Measurements from ENCODE around the gene EVA1C.

DNA sequence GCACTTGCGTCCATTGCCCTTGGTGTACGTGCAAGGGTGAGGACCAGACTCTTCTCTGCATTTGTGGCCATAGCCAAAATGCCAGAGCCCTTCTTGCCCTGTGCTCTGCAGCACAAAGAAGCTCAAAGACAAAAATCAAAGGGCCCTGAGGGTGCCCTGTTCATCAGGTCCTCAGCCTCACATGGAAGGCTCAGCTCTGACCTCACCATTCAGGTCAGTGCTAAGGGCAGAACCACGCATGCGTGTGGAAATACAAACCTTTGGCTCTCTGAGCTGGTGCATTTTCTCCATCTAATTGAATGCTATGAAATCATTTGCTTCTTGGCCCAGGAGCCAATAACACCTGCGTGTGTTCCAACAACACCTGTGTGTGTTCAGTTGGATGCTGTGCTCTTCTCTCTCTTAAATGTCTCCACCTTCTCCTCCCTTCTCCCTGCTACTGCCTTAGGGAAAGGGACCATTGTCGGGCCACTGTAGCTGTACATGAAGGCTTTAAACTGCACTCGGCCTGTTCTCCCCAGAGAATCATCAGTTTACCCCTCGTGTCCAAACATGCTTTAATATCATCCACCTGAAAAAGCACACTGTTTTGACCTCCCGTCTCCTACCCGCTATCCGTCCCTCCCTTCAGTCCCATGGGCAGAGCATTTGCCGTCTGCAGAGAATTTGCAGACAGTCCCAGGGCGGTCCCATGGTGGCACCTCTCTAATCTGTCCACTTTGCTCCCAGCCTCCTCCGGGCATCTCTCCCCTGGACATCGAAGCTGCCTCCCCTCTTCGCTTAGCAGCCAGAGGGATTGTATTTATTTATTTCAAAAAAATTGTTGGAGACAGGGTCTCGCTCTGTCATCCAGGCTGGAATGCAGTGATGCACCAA, 60.6 kb downstream of the EVA1C start:
- no peak for TF ChIP-seq CTCF (IDR thresholded peaks at IDR 0.05; ENCODE audit: poor library complexity, severe bottlenecking)
- no peak for TF ChIP-seq SMC3 (conservative IDR thresholded peaks at IDR 0.05; ENCODE audit: poor library complexity)
- TF ChIP-seq EZH2 (IDR thresholded peaks at IDR 0.05; ENCODE audit: borderline replicate concordance, insufficient read depth, low read length, poor library complexity, severe bottlenecking), result no peak
- no peak for TF ChIP-seq REST (IDR thresholded peaks at IDR 0.05; ENCODE audit: borderline replicate concordance)
- no peak for TF ChIP-seq RAD21 (conservative IDR thresholded peaks at IDR 0.05)
- TF ChIP-seq POLR2AphosphoS5 (IDR thresholded peaks at IDR 0.05), result no peak
- no peak for TF ChIP-seq EP300 (conservative IDR thresholded peaks at IDR 0.05; ENCODE audit: poor library complexity, severe bottlenecking)
- no peak for TF ChIP-seq TAF1 (IDR thresholded peaks at IDR 0.05; ENCODE audit: low read depth)
- no peak for TF ChIP-seq MXI1 (conservative IDR thresholded peaks at IDR 0.05; ENCODE audit: poor library complexity, severe bottlenecking)
